GM12801 (cell line): ENCODE results near the gene SLC32A1.

Experiments
- CTCF ChIP-seq: IDR thresholded peaks from one replicate; pipeline ENCODE4 v1.5.1; 2011; ENCODE audit warnings: control low read depth; ENCODE audit not compliant: insufficient read length; ENCODE audit errors: extremely low read depth

Gene SLC32A1

GRCh38 chr20:38769376-38770295, 45.4 kb downstream of the SLC32A1 start:
- TF ChIP-seq CTCF: no peak

GRCh38 chr20:38770546-38770945, 46.3 kb downstream of the SLC32A1 start:
- TF ChIP-seq CTCF: no peak

GRCh38 chr20:38770970-38771369, 46.7 kb downstream of the SLC32A1 start:
- TF ChIP-seq CTCF: no peak

- no peak for TF ChIP-seq CTCF
Measured at GRCh38 chr20:38771621-38772020, 47.3 kb downstream of the SLC32A1 start.

- TF ChIP-seq CTCF: no peak
Measured at GRCh38 chr20:38774167-38774566, 49.9 kb downstream of the SLC32A1 start.

- no peak for TF ChIP-seq CTCF
Measured at GRCh38 chr20:38776363-38776762, 52.1 kb downstream of the SLC32A1 start.
